Smooth muscle cell (in vitro differentiated cells): ENCODE measurements around the gene EPB41L4A. TPM values are rescaled to one million over a fixed set of nuclear protein-coding genes. Genes with fewer than 3 reads are reported as not detected.

Source experiments
- DNase-seq: peaks from one replicate; lab custom pipeline; 2025; ENCODE audit not compliant: unreplicated experiment; lab: John Stamatoyannopoulos, UW
- H2AFZ ChIP-seq: fragments of 200-600 bp; sonication (generic); 2 replicates; pipeline ENCODE4 v1.6.0; 2016; ENCODE audit warnings: antibody characterized with exemption, low read depth, mild to moderate bottlenecking
- H3F3A ChIP-seq: fragments of 200-600 bp; sonication (generic); 2 replicates; pipeline ENCODE4 v1.6.0; 2017; ENCODE audit warnings: antibody characterized with exemption, low read depth
- H3K27ac ChIP-seq: fragments of 200-600 bp; sonication (generic); 2 replicates; pipeline ENCODE4 v1.5.1; 2016; ENCODE audit warnings: low read depth, mild to moderate bottlenecking
- H3K27me3 ChIP-seq: fragments of 200-600 bp; sonication (generic); 2 replicates; pipeline ENCODE4 v1.6.1; 2016; ENCODE audit warnings: low read depth, mild to moderate bottlenecking
- H3K36me3 ChIP-seq: fragments of 200-600 bp; sonication (generic); 2 replicates; pipeline ENCODE4 v1.5.1; 2016; ENCODE audit warnings: low read depth
- H3K4me1 ChIP-seq: fragments of 200-600 bp; sonication (generic); 2 replicates; pipeline ENCODE4 v1.5.1; 2016; ENCODE audit warnings: low read depth
- H3K4me2 ChIP-seq: fragments of 200-600 bp; sonication (generic); 2 replicates; pipeline ENCODE4 v1.6.0; 2016; ENCODE audit warnings: mild to moderate bottlenecking
- H3K4me3 ChIP-seq: fragments of 200-600 bp; sonication (generic); 2 replicates; pipeline ENCODE4 v1.5.1; 2016; ENCODE audit warnings: mild to moderate bottlenecking
- H3K79me2 ChIP-seq: fragments of 200-600 bp; sonication (generic); 2 replicates; pipeline ENCODE4 v1.6.0; 2016; ENCODE audit warnings: low read depth, mild to moderate bottlenecking
- H3K9ac ChIP-seq: fragments of 200-600 bp; sonication (generic); 2 replicates; pipeline ENCODE4 v1.6.0; 2016; ENCODE audit warnings: low read depth
- H3K9me3 ChIP-seq: fragments of 200-600 bp; sonication (generic); replicated peaks from 2 replicates; pipeline ENCODE4 v1.5.1; 2016; ENCODE audit warnings: low read depth
- H4K20me1 ChIP-seq: fragments of 200-600 bp; sonication (generic); 2 replicates; pipeline ENCODE4 v1.6.0; 2016; ENCODE audit warnings: low read depth
- CTCF ChIP-seq: fragments of 200-600 bp; sonication (generic); IDR thresholded peaks from 2 replicates; pipeline ENCODE4 v1.5.1; 2017; ENCODE audit warnings: borderline replicate concordance, mild to moderate bottlenecking, antibody characterized with exemption; ENCODE audit not compliant: insufficient read depth, poor library complexity, severe bottlenecking
- WGBS: methylation state at CpG from one replicate; pipeline ENCODE4 v1.1.7; 2016; ENCODE audit warnings: low lambda C conversion rate; 5-methylcytosine and 5-hydroxymethylcytosine counted together
- polyA plus RNA-seq: library from polyadenylated mRNA; unstranded; fragments of >200 nt; fragmentation: Nextera tagmentation; extraction: Ambion mirVana; gene quantifications from 2 replicates; pipeline ENCODE4 v1.2.1, GENCODE V29; 2016
- total RNA-seq: library from RNA; depleted of rRNA; stranded (reverse); fragments of >200 nt; gene quantifications from 2 replicates; pipeline ENCODE4 v1.2.3, GENCODE V29; 2014

EPB41L4A gene
- total and polyA plus RNA-seq, 2 experiments from 2014 or later = 2.9 to 8.9 TPM

- Histone ChIP-seq H3K4me1 (peaks cover 13% of the 10 kb centered on the region), H3F3A (no peaks in the 10 kb centered on the region), H3K27me3 (no peaks in the 10 kb centered on the region), H3K36me3 (no peaks in the 10 kb centered on the region), H2AFZ (no peak overlapping the region), H3K4me2 (no peak overlapping the region), H3K27ac (no peak overlapping the region), H3K9ac (no peak overlapping the region), H3K9me3 (no peaks in the 10 kb centered on the region), H3K79me2 (no peaks in the 10 kb centered on the region), H4K20me1 (no peaks in the 10 kb centered on the region), H3K4me3 (no peak overlapping the region)
- WGBS = 65% methylated on average over 1 of the region's 1 CpG
- TF ChIP-seq CTCF = no peak
- DNase-seq = no peak
Observed at GRCh38 chr5:112179290-112179689, 239.8 kb downstream of the EPB41L4A start.

DNA sequence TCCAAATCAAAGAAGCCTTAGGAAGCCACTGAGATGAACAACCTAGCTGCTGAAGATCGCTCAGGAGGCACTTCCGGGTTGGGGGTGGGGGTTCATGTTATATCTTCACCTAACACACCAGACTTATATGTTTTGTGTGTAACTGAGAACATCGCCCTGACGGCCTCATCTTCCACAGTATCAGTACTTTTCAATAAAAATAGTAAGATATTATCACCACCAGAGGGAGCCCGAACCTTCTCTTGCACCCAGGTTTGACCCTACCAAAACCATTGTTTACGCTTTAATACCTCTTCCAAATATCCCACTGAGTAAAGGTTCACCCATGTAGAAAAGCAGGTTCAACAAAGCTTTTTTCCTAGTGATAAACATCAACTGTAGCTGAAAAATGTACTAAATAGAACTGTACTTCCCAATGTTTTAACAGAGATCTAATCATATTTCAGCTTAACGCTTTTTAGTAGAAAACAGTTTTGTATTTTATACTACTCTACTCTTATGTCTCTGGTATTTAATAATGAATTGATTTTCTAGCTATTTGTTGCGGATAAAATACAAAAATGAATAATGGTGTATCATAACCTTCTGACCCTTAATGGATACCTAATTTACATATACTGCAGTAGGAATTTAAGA is 244.0 kb downstream of the EPB41L4A start:
- DNase-seq = no peak
- Histone ChIP-seq H3K4me3 (no peak overlapping the region), H3F3A (no peaks in the 10 kb centered on the region), H3K9ac (no peak overlapping the region), H3K4me2 (peak overlapping the region; percentile 33), H3K9me3 (no peaks in the 10 kb centered on the region), H4K20me1 (no peaks in the 10 kb centered on the region), H3K27ac (no peak overlapping the region), H3K27me3 (no peaks in the 10 kb centered on the region), H3K36me3 (no peaks in the 10 kb centered on the region), H3K4me1 (peaks cover 3% of the 10 kb centered on the region), H3K79me2 (no peaks in the 10 kb centered on the region), H2AFZ (no peak overlapping the region)
- peak; percentile 71 for TF ChIP-seq CTCF
- 39% methylated on average over 8 of the region's 8 CpGs for WGBS

GRCh38 chr5:112165897-112166737 is 253.0 kb downstream of the EPB41L4A start:
- no peak overlapping the region for H3K4me3 ChIP-seq
- H3K4me1 ChIP-seq = peaks cover 7% of the 10 kb centered on the region
- H3F3A ChIP-seq = peaks cover 28% of the 10 kb centered on the region
- H3K9me3 ChIP-seq = no peaks in the 10 kb centered on the region
- H3K27me3 ChIP-seq = no peaks in the 10 kb centered on the region
- 52% methylated on average over 3 of the region's 3 CpGs for WGBS
- no peak overlapping the region for H3K4me2 ChIP-seq
- DNase-seq = no peak
- TF ChIP-seq CTCF = no peak
- H3K36me3 ChIP-seq = no peaks in the 10 kb centered on the region
- peak overlapping the region; percentile 14 for H3K27ac ChIP-seq
- H3K79me2 ChIP-seq = peaks cover 14% of the 10 kb centered on the region
- H3K9ac ChIP-seq = no peak overlapping the region
- H4K20me1 ChIP-seq = peaks cover 24% of the 10 kb centered on the region
- no peak overlapping the region for H2AFZ ChIP-seq
